Psoas muscle (tissue), 8 donors: ENCODE data around the gene SP100. TPM values are rescaled to one million over a fixed set of nuclear protein-coding genes. Genes with fewer than 3 reads are reported as not detected.

Source experiments
- ATAC-seq, 4 donors: fragments of 200-7000 bp; cut with Tn5 transposase; one replicate each; pipeline ENCODE4 v1.9.1; 2020; ENCODE audit warnings: moderate library complexity in 3 of 4, mild to moderate bottlenecking in 2 of 4
- DNase-seq, 2 donors: peaks; one replicate each; pipeline ENCODE4 v3.0.0-alpha.2; 2020
- H3K27ac ChIP-seq: fragments of 200-600 bp; one replicate; pipeline ENCODE4 v1.8.0; 2022
- H3K27me3 ChIP-seq, 3 donors: fragments of 200-600 bp in 1 of 3; one replicate each; pipeline versions ENCODE4 v1.6.1 to v1.8.0; 2013 to 2022; ENCODE audit warnings: low read length in 2 of 3, mild to moderate bottlenecking in 2 of 3, moderate library complexity in 1 of 3; ENCODE audit not compliant: insufficient read depth in 3 of 3
- H3K36me3 ChIP-seq, 2 donors: fragments of 200-600 bp in 1 of 2; one replicate each; pipeline versions ENCODE4 v1.6.1 to v1.8.0; 2013 to 2022; ENCODE audit warnings: low read depth in 1 of 2, mild to moderate bottlenecking in 1 of 2, moderate library complexity in 1 of 2; ENCODE audit not compliant: insufficient read depth in 1 of 2
- H3K4me1 ChIP-seq: fragments of 200-600 bp; one replicate; pipeline ENCODE4 v1.8.0; 2022
- H3K4me3 ChIP-seq: fragments of 200-600 bp; one replicate; pipeline ENCODE4 v1.8.0; 2022; ENCODE audit warnings: mild to moderate bottlenecking
- H3K9me3 ChIP-seq: fragments of 200-600 bp; one replicate; pipeline ENCODE4 v1.8.0; 2022
- WGBS, 3 donors: extraction: QIAGEN DNeasy Blood & Tissue Kit; methylation state at CpG; one replicate each; pipeline versions ENCODE4 v1.1.6 to v1.1.7; 2013; 5-methylcytosine and 5-hydroxymethylcytosine counted together
- intact Hi-C, 2 donors: fragments of 100-400 bp; cut with DNase I; formaldehyde crosslinking; loops; one replicate each; pipeline versions ENCODE4 v1.11.0 to v1.14.2; 2022
- polyA plus RNA-seq, 3 donors: library from polyadenylated mRNA; stranded (reverse); fragments of 200-250 nt; gene quantifications; one replicate each; pipeline ENCODE4 v1.2.3, GENCODE V29; 2013
- total RNA-seq, 4 donors: library from RNA; stranded (reverse); fragmentation: NEBNext Ultra II Directional in 2 of 4; extraction: Animal tissue kit (Norgen Biotek cat#: 25700) in 2 of 4; gene quantifications; one replicate each; pipeline versions ENCODE4 v1.2.1 to v1.2.4, GENCODE V29; 2021 to 2023
- TF ChIP-seq, protein P1 (sequence below): fragments of 200-600 bp; IDR thresholded peaks from one replicate; pipeline ENCODE4 v1.8.0; 2022; ENCODE audit warnings: antibody characterized with exemption
- donor health status: healthy with polysubstance abuse.
- donor health status: DM: no; HTN: no; CAD: no; lungs with moderate emphysema.
- donor health status: Bipolar disorder and iron deficiency.
- donor health status: healthy.
- donor health status: DM: yes; HTN: yes; CAD: no.
- donor health status: DM: no; HTN: no; CAD: no.
- donor health status: DM: no; HTN: no; CAD: no.
- donor health status: DM: yes; HTN: yes; CAD: no.

Gene SP100
- total and polyA plus RNA-seq, 7 donors: 6.5 to 28.0 (median 13.5) TPM

GRCh38 chr2:230411570-230412370 is 4.2 kb upstream of the SP100 start:
- H3K4me1 ChIP-seq: peaks cover 10% of the 10 kb centered on the region
- intact Hi-C loops: loop anchor here in 1 of 2 donors (5.0 kb wide), 1 partner anchor 84 kb away; the partner anchor contains the start of gene SP140L

GRCh38 chr2:230412371-230412711 is 3.7 kb upstream of the SP100 start:
- Histone ChIP-seq H3K27ac (peak overlapping the region; percentile 80), H3K4me1 (peaks cover 10% of the 10 kb centered on the region), H3K9me3 (no peaks in the 10 kb centered on the region), H3K4me3 (peak overlapping the region; percentile 84), H3K27me3 (no peaks in the 10 kb centered on the region), H3K36me3 (no peaks in the 10 kb centered on the region)
- TF ChIP-seq, protein P1, sequence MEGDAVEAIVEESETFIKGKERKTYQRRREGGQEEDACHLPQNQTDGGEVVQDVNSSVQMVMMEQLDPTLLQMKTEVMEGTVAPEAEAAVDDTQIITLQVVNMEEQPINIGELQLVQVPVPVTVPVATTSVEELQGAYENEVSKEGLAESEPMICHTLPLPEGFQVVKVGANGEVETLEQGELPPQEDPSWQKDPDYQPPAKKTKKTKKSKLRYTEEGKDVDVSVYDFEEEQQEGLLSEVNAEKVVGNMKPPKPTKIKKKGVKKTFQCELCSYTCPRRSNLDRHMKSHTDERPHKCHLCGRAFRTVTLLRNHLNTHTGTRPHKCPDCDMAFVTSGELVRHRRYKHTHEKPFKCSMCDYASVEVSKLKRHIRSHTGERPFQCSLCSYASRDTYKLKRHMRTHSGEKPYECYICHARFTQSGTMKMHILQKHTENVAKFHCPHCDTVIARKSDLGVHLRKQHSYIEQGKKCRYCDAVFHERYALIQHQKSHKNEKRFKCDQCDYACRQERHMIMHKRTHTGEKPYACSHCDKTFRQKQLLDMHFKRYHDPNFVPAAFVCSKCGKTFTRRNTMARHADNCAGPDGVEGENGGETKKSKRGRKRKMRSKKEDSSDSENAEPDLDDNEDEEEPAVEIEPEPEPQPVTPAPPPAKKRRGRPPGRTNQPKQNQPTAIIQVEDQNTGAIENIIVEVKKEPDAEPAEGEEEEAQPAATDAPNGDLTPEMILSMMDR: no peak
- ATAC-seq: peak in 1 of 4 donors; percentile 3
- intact Hi-C loops: loop anchor here in 1 of 2 donors (5.0 kb wide), 1 partner anchor 85 kb away; the partner anchor contains the start of gene SP140L
- no peak for DNase-seq
- WGBS, 3 donors: 86 to 91% (median 91%) methylated on average over 3 of the region's 3 CpGs

More at GRCh38 chr2:230411570-230412370, 4.2 kb upstream of the SP100 start:
- peak overlapping the region; percentile 84 for H3K4me3 ChIP-seq
- 1 to 2% (median 1%) methylated on average over 54 to 57 of the region's 57 CpGs for WGBS, 3 donors
- H3K36me3 ChIP-seq: no peaks in the 10 kb centered on the region
- no peaks in the 10 kb centered on the region for H3K9me3 ChIP-seq
- peak; percentile 60 to 73 for DNase-seq
- TF ChIP-seq, protein P1: no peak
- ATAC-seq: peak; percentile 73 to 84 (median 74)
- no peaks in the 10 kb centered on the region for H3K27me3 ChIP-seq
- H3K27ac ChIP-seq: peak overlapping the region; percentile 80

DNA sequence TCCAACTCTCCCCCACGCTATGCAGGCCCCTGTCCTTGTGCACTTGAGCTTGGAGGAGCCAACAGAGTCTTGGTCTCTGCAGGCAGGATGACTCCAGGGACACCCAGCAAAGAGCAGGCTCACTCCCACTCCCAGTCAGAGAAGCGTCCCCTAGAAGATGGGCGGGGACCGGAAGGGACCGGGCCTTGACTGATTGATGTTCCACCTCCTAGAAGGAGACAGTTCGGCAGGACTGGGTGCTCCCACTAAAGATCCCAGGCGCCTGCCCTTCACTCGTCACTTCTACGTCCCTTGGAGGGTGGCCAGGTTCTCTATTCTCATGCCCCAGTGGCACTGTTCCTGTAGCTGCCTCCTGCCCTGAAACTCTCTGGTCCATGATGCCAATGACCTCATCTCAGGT is 3.2 kb upstream of the SP100 start:
- peak overlapping the region; percentile 80 for H3K27ac ChIP-seq
- WGBS, 3 donors: 81 to 91% (median 85%) methylated on average over 9 of the region's 9 CpGs
- no peaks in the 10 kb centered on the region for H3K27me3 ChIP-seq
- no peaks in the 10 kb centered on the region for H3K36me3 ChIP-seq
- DNase-seq: no peak
- TF ChIP-seq, protein P1: no peak
- H3K9me3 ChIP-seq: no peaks in the 10 kb centered on the region
- no peak overlapping the region for H3K4me3 ChIP-seq
- intact Hi-C loops: loop anchor here in 1 of 2 donors (5.0 kb wide), 1 partner anchor 86 kb away; the partner anchor contains the start of gene SP140L
- H3K4me1 ChIP-seq: peaks cover 10% of the 10 kb centered on the region
- no peak for ATAC-seq

GRCh38 chr2:230413479-230413878 is 2.5 kb upstream of the SP100 start:
- Histone ChIP-seq H3K4me3 (no peak overlapping the region), H3K27me3 (no peaks in the 10 kb centered on the region), H3K9me3 (no peaks in the 10 kb centered on the region), H3K4me1 (peaks cover 10% of the 10 kb centered on the region), H3K36me3 (no peaks in the 10 kb centered on the region), H3K27ac (no peak overlapping the region)
- ATAC-seq (no peak), DNase-seq (no peak)
- TF ChIP-seq, protein P1: no peak
- WGBS, 3 donors: 97% methylated on average over 3 of the region's 3 CpGs
- intact Hi-C loops: loop anchor here in 1 of 2 donors (5.0 kb wide), 1 partner anchor 86 kb away; the partner anchor contains the start of gene SP140L
